ENCODE measurements around the gene UVRAG.

- TF ChIP-seq CTCF (IDR thresholded peaks at IDR 0.05) (no peak), POLR2A (IDR thresholded peaks at IDR 0.05) (no peak), POLR2AphosphoS5 (IDR thresholded peaks at IDR 0.05) (no peak)
These were observed 123.5 kb downstream of the UVRAG start for GRCh38 chr11:75938543-75938942.

All from stomach (tissue), 4 donors.